Stromal cell of bone marrow (primary cell): ENCODE measurements around the gene C6orf47.
"Not testable (repeated sequence)": the region's sequence is repeated elsewhere in the genome, so short reads cannot be mapped to it uniquely, and the experiment has no call there.

Source experiments
- DNase-seq: peaks from one replicate; pipeline ENCODE4 v3.0.0-alpha.2; 2012; ENCODE audit warnings: low read depth

Gene C6orf47, protein sequence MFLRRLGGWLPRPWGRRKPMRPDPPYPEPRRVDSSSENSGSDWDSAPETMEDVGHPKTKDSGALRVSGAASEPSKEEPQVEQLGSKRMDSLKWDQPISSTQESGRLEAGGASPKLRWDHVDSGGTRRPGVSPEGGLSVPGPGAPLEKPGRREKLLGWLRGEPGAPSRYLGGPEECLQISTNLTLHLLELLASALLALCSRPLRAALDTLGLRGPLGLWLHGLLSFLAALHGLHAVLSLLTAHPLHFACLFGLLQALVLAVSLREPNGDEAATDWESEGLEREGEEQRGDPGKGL

DNA sequence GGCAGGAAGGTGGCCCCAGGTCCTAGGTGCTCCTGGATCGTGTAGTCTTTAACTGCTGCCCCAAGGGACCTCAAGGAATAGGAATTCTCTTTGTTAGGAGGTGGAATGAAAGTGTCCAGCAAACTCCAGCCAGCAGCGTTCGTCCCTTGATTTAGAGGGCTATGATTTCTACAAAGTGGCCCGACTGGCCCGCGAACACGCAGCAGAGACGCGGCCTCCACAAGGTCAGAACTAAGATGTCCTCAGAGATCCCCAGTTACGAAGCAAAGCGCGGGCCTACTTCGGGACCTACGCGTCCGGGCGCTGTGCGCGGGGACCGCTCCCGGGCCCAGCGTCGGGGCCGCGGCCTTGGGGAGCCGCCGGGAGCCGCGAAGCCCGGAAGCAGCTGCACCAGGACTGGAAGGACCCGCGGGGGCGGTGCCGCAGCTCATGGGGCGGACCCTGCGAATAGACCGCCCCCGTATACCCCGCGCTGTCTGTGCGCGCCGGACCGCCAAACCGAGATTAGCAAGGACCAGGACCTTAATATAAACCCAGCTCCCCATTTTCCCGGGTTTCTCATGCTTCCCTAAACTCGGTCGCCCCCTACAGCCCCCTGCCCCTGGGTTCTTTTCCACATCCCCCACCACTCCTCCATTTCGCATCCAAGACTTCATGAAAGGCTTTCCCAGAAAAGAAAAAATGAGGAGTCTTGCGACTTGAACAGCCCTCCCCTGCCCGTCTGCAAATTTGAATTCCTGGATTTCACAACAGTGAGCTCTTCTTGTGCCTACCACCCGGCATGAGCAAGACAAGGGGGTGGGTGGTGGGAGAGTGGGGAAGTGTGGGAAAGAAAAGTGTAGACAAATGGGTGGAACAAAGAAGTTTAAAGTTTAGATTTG, at the start of gene C6orf47:
Gene C6orf47 (minus strand): TSS at position 398 of the 881 bp plus-strand sequence. CDS start 831 bp downstream, outside the sequence.
- peak; percentile 59 for DNase-seq

DNA sequence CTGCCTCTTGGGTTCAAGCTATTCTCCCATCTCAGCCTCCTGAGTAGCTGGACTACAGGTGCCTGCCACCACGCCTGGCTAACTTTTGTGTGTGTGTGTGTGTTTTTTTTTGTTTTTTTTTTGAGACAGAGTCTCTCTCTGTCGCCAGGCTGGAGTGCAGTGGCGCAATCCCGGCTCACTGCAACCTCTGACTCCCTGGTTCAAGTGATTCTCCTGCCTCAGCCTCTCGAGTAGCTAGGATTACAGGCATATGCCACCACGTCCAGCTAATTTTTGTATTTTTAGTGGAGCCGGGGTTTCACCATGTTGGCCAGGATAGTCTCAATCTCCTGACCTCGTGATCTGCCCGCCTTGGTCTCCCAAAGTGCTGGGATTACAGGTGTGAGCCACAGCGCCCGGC, 48.6 kb upstream of the C6orf47 start:
- not testable (repeated sequence) for DNase-seq

DNA sequence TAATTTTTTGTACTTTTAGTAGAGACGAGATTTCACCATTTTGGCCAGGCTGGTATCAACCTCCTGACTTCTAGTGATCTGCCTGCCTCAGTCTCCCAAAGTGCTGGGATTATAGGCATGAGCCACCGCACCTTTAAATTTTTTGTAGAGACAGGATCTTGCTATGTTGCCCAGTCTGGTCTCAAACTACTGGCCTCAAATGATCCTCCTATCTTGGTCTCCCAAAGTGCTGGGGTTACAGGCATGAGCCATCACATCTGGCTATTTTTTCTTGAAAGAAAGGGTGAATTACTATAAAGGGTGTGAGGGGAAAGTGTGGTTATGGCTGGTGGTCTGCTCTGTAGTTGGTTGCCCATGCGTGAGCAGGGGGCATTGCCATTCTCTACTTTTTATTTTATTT, 47.6 kb upstream of the C6orf47 start:
- no peak for DNase-seq

DNA sequence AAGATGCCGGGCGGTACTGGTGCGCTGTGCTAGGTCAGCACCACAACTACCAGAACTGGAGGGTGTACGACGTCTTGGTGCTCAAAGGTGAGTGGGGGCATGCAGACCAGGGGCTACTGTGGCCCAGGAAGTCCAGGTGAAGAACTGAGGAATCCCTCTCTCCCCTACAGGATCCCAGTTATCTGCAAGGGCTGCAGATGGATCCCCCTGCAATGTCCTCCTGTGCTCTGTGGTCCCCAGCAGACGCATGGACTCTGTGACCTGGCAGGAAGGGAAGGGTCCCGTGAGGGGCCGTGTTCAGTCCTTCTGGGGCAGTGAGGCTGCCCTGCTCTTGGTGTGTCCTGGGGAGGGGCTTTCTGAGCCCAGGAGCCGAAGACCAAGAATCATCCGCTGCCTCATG, 47.1 kb upstream of the C6orf47 start:
- DNase-seq = no peak

DNA sequence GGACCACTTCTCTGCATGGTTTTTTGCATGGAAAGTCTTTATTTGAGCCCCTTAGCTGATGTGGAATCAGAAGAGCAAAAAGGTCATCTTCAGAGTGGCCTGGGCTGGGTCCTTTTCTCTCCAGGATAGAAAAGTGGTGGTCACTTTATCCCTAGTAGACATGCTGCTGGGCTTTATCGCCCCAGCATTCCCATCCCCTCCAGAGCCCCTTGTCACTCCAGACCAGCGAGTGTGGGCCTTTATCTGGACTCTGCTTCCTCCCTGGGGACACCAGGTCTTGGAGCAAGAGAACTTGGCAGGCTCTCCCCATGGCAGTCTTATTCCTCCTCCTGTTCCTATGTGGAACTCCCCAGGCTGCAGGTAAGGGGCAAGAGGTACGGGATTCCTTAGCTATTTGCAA, 46.0 kb upstream of the C6orf47 start, which contains the start of gene LY6G6F:
Gene LY6G6F (plus strand): TSS at position 268 of the 400 bp plus-strand sequence. CDS start 41 bp downstream, at position 309.
- DNase-seq = no peak

DNA sequence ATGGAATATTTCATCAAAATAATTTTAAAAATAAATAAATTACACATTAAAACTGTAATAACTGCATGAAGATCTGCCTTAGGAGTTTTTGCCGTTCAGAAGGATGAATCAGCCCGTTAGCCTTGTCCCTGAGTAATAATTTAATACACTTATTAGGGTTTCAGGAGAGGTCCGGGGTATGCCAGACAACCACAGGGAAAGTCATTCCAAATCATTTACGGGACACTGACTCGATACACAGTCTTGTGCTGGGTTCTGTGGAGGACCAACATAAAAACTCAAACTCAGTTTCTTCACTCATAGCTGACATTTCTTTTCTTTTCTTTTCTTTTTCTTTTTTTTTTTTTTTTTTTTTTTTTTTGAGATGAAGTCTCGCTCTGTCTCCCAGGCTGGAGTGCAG, 45.4 kb upstream of the C6orf47 start:
- no peak for DNase-seq

DNA sequence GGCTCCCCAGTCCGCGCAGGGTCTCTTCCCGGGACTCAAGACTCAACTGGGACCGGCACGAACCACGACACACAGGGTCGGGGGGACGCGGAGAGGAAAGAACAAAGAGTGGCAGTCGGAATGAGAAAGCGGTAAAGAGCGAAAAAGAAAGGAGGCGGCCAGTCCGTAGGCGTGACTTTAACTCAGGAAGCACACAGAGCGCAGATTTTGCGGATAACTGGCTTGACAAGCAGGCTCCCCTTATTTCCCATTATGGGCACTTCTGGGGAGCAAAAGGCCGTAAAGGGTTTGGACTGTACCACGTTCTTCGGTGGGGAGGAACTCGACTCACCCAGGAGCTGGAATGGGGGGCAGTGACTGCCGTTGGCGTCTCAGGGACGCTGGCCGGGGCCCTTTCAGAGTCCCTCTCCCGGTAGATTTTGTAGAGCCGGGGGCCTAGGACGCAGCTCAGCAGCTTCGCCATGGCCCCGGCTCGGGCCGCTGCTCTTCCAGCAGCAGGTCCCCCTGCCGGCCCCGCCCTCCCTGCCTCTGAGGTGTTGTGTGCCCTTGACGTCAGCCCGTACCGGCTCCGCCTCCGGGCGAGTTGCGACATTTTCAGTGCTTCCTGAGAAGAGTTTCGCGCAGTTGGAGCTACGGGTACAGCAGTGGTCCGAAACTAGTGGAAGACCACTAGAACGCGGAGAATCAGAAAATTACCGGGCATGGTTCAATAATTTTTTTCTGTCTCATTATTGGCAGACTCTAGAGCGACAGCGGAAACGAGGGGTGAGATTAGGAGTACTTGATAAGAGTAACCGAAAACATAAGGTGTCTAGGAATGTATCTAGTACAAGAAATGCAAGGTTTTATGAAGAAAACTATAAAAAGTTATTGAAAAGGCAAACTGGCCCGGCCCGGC, 42.5 kb upstream of the C6orf47 start, which contains the start of gene ABHD16A:
Gene ABHD16A (minus strand): TSS at position 506 of the 898 bp plus-strand sequence. CDS start 43 bp downstream, at position 463.
- DNase-seq = peak; percentile 97

DNA sequence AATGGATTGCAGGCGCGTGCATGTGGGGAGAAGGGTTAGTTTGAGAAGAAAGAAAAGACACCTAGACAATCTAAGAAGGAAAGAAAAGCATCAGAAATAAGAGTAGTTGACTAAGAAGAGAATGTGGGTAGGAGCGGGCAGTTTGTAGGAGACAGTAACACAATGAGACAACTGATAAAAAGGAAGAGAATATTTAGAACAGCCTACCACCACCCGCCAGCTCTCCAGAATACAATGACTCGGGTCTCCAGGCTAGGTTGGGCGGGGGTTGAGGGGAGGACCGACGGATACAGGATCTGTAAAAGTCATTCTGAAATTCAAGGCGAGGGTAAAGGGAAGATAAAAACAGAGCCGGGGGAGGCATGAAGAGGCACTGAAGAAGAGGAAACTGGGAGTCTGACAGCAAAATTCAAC, 41.8 kb upstream of the C6orf47 start:
- DNase-seq = no peak

DNA sequence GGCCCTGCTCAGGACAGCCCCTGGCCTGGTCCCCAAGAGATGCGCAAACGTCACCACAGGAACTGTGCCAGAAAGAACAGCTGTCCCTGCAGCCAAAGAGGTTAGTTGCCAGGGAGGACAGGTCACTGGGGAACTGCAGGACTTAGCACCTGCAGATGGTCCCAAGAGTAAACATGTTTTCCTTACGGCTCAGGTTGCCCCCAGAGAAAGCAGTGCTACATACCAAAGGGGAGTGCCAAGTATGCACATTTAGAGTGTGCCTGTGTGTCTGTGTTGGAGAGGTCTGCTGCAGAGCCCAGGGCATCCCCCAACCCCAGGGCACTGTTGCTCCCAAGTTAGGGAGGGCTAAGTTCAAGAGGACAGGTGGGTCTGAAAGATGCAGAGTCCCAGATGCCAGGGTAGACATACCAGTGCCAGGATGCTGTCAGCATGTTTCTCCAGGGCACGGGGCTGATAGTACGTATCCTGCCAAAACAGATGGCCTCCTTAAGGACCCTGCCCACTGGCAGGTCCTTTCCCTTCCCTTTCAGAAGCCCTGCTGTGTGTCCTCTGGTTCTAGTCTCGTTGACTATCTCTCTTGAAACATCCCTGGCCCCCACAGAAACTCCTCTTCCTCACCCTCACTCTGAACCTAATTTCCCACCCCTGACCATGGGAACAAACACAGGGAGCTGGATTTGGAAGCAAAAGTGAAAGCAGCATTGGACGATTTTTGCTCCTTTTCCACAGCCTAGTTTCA, 41.3 kb upstream of the C6orf47 start:
- DNase-seq = no peak

DNA sequence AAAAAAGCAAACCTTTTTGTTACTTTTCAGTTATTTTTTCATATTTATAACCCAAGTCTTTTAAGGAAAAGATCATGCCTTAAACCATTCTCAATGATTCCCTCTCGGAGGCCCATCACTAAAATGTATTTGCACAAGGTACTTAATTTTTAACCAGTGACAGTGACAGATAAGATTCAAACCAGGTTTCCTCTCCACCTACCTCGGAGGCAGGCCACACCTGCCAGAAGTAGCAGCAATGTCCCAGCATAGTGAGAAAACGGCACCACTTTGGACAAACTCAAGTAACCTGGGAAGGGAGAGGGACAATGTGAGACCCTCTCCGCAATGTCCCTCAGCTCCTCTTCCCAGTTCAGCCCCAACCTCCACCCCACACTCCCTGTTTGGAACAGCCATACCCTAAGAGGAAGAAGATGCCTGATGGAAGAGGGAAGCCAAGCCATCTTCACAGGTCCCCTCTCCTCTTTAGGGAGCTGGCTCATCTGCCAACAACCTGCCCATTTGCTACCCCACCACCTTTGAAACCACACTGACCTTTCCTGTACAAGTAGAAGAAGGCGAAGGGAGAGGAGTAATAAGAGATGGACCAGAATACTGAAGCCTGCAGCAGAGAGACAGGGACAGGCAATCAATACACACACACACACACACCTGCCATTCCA, 40.3 kb upstream of the C6orf47 start:
- no peak for DNase-seq

DNA sequence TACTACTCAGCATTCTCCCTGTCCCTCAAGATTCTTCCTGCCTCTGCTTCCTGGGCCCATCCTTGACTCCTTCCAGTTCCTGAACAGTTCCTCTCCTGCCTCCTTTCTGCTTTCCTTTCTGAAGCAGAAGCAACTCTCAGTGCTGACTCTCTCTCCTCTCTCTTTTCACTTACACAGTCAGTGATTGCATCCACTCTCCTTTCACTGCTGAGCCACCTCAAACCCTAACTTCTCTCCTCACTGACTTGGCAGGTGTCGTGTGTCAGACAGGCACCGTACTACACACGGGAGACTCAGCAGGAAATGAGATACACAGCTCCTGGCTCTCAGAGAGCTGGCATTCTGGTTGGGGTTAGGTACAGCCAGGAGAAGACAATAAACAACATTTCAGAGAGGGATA, 37.0 kb upstream of the C6orf47 start:
- no peak for DNase-seq

DNA sequence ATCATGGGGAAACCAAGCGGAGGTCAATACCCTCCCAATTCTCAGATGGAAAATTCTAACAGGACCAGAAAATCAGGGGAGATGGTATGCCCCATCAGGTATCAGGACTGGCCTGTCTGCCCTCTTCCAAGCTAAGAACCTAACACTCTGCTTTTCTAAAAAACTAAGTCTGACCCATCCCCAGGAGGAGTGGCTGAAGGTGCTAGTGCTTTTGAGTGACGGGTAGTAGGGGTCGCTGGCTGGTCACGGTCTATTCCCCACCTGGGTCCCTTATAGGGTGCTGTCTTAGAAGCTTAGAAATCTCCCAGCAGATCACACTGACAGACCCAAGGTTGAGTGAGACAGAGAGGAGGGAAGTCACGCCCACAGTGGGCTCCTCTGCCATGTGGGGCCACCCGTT, 33.0 kb upstream of the C6orf47 start:
- no peak for DNase-seq

DNA sequence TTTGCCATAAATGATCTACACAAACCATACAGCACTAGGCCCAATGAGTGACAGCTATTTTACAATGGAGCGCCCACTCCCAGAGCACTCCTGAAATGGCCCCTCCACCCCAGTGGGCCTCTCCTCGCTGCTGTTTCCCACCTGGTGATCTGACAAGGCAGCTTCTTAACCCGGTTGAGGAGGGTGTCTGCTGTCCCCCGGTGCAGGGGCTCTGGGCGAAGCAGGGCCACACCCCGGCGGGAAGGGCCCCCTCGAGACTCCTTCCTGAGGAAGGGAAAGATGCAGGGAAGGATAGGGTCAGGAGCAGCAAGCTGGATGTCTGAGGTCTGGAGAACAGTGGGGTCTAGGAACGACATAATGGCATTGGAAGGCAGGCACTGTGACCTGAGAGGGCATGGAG, 32.3 kb upstream of the C6orf47 start:
- DNase-seq = no peak

DNA sequence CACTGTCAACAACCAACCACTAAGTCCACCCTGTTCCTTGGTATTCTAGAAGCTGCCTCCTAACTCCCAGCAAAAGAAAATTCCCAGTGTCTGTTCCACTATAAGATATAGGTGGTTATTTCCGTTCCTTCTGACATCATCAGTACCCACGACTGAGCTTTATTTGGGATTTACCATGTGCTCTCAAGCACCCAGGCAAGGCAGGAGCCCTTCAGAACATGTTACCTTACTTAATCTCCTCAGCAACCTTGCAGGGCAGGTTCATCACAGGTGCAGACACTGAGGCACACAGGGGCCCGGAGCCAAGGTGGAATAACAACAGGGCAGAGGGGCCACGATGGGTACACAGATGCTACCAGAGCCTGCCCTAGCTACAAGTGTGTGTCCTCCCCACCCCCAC, 31.8 kb upstream of the C6orf47 start:
- DNase-seq = no peak

DNA sequence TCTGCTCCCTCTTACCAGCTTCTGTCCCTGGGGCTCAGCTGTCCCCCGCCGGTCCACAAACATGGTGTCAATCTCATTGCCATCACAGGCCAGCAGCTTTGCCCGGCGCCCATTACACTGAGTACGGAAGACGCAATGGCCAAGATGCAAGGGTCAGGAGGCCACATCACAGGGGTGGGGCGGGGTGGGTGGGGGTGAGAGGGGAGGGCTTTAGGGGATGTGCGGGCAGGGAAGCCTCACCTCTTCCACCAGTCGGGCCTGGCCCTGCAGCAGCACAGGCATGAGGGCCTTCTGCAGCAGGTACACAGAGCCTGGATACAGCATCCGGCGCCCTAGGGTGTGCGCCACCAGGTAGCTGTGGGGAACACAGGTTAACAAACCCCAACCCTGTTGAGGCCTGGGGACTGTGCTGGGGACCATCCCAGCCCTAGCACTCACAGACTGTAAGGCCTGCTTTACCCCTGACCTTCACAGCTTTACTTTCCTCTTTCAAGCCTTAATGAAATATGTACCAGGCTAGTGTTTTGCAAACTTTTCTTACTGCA, 31.1 kb upstream of the C6orf47 start:
- DNase-seq = no peak

DNA sequence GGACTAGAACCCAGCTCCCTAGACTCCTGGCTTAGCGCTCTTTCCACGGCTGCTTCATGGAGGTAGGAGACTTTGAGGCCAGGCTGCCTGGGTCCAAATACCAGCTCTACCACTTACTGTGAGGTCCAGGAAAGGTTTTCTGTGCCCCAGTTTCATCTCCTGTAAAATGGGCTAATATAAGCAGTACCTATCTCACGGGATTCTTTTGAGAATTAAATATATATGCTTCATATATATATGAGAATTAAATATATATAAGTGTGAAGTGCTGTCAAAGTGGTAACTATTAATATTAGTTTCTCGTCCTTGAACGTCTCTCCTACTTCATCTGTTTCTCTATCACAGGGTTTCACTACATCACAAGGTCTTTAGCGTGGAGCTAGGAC, 30.5 kb upstream of the C6orf47 start:
- DNase-seq = no peak

DNA sequence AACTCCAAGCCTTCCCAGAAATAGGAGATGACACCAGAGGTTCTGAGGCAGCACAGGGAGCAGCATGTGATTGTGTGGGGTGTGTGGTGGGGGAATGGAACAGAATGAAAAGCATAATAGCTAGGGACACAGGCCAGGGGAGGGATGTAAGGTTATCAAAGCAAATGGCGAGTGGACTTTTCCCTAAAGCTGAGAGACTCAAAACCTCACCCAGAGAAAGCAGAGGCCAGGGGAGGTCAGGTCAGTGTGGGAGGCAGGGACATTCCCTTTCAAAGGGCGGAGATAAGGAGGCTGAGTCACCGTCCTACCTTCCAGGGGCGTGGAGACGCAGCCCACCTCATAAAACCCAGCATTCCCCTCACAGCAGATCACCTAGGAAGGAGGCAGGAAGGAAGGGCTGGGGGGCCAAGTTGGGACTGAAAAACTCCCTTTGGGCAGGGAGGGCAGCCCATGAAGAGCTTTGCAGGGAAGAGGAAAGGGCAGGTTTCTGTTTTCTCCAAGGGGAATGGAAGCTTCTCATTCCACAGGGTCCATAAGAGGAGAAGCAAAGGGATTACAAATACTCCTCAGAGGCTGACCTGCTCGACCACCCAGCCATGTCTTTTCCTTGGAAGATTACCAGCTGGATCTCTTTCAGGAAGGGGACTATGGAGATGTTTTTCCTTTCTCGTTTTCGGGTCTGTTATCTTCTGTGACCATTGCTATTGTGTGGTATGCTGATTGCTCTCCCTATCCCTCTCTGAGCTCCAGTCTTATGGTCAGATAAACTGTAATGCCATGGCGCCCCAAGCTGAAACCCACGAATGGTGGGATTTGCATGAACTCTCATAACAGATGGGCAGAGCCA, 29.9 kb upstream of the C6orf47 start:
- no peak for DNase-seq

DNA sequence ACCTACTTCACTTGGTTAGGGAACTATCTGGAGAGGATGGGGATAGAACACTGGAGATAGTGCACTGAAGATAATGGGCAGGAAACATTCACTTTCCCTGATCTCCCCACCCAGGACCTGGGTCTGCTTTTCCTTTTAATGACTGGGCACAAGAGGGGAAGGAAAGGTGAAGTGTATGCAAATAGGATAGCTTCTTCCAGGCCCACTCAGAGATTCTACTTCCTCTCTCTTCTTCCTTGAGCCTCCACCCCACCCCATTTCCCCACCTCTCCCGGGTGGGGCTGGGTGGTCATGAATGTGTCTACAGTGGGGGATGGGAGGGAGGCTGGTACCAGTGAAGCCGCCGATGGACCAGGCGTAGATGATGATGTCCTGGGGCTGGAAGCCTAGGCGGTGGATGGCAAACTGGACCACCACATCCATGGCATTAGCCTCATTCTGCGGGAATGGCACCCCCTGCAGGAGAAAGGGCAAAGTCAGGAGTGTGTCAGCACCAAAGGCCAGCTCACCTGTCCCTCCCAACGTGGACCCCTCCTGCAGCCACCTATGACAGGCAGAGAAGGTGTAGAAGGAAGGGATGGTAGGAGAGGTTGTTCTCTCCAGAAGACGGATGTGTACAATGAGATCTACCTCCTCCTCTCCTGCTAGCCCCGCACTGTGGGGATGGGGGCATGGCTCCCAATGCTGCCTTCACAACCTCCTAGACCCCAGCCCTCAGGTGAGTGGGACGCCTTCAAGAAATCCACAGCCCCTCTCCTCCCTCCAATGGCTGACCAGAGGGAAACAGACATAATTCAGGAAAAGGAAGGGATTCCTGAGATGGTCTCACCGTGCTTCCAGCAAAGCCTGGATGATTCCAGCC, 28.9 kb upstream of the C6orf47 start:
- no peak for DNase-seq
